Activated B cell treated with CpG ODN at 0.5 μM for 24 hours (primary cell): ENCODE data around the gene BACE2. TPM values are rescaled to one million over a fixed set of nuclear protein-coding genes. Genes with fewer than 3 reads are reported as not detected.

Experiments
- ATAC-seq: fragments of 200-7000 bp; cut with Tn5 transposase; one replicate; pipeline ENCODE4 v1.10.0; 2021; ENCODE audit warnings: low read depth, mild to moderate bottlenecking, moderate library complexity
- CTCF ChIA-PET: fragments of 350-600 bp; sonication (Branson Sonifier 250); formaldehyde crosslinking; loops from one replicate; lab custom pipeline; 2021; ENCODE audit warnings: antibody characterized with exemption; lab: Charles Lee
- POLR2A ChIA-PET: fragments of 350-600 bp; sonication (Branson Sonifier 250); formaldehyde crosslinking; loops from one replicate; lab custom pipeline; 2021; ENCODE audit warnings: antibody characterized with exemption; lab: Charles Lee
- DNase-seq: peaks from one replicate; pipeline ENCODE4 v3.0.0; 2022
- H3K27ac Mint-ChIP-seq: one replicate; pipeline ENCODE4 v1.8.0; 2020; ENCODE audit warnings: mixed read lengths
- H3K27me3 Mint-ChIP-seq: one replicate; pipeline ENCODE4 v1.8.0; 2021; ENCODE audit warnings: mixed read lengths
- H3K36me3 Mint-ChIP-seq: one replicate; pipeline ENCODE4 v1.8.0; 2021; ENCODE audit warnings: low read depth, mixed read lengths
- H3K4me1 Mint-ChIP-seq: one replicate; pipeline ENCODE4 v1.8.0; 2021; ENCODE audit warnings: mixed read lengths
- H3K4me3 Mint-ChIP-seq: one replicate; pipeline ENCODE4 v1.8.0; 2020; ENCODE audit warnings: mild to moderate bottlenecking, mixed read lengths
- H3K9me3 Mint-ChIP-seq: one replicate; pipeline ENCODE4 v1.8.0; 2020; ENCODE audit warnings: mixed read lengths
- CTCF ChIP-seq: fragments of 200-600 bp; IDR thresholded peaks from one replicate; pipeline ENCODE4 v1.8.0; 2022; ENCODE audit warnings: antibody characterized with exemption, mild to moderate bottlenecking
- intact Hi-C: fragments of 100-400 bp; cut with micrococcal nuclease; formaldehyde crosslinking; loops from one replicate; pipeline ENCODE4 v1.15.1; 2024
- total RNA-seq: library from RNA; stranded (reverse); gene quantifications from 2 replicates; pipeline ENCODE4 v1.2.3, GENCODE V29; 2022

Gene BACE2
- total RNA-seq, 1 donor from 2014 or later: 17.1 TPM

- ATAC-seq: no peak
- Mint-ChIP-seq H3K36me3 (peaks cover 4% of the 10 kb centered on the region), H3K9me3 (no peaks in the 10 kb centered on the region), H3K27me3 (no peaks in the 10 kb centered on the region), H3K27ac (no peak overlapping the region), H3K4me1 (peaks cover 17% of the 10 kb centered on the region), H3K4me3 (no peak overlapping the region)
- intact Hi-C loops: no loop called here
- ChIA-PET POLR2A (no interaction called here), CTCF (no interaction called here)
- no peak for DNase-seq
- no peak for TF ChIP-seq CTCF
Observed at GRCh38 chr21:41222247-41223068, 54.5 kb downstream of the BACE2 start.

GRCh38 chr21:41226853-41227252, 58.9 kb downstream of the BACE2 start:
- Mint-ChIP-seq H3K27ac (no peak overlapping the region), H3K27me3 (no peaks in the 10 kb centered on the region), H3K4me3 (no peak overlapping the region), H3K9me3 (peaks cover 3% of the 10 kb centered on the region), H3K4me1 (peaks cover 61% of the 10 kb centered on the region), H3K36me3 (peaks cover 9% of the 10 kb centered on the region)
- POLR2A ChIA-PET: no interaction called here
- ATAC-seq (no peak), DNase-seq (no peak)
- no peak for TF ChIP-seq CTCF
- CTCF ChIA-PET: no interaction called here
- intact Hi-C loops: no loop called here

- DNase-seq: no peak
- ATAC-seq: no peak
- intact Hi-C loops: no loop called here
- no peaks in the 10 kb centered on the region for H3K27me3 Mint-ChIP-seq
- H3K27ac Mint-ChIP-seq: peak overlapping the region; percentile 91
- H3K9me3 Mint-ChIP-seq: peaks cover 3% of the 10 kb centered on the region
- H3K4me3 Mint-ChIP-seq: no peak overlapping the region
- no peak for TF ChIP-seq CTCF
- peaks cover 9% of the 10 kb centered on the region for H3K36me3 Mint-ChIP-seq
- H3K4me1 Mint-ChIP-seq: peaks cover 67% of the 10 kb centered on the region
- CTCF ChIA-PET: interaction anchor here (1.2 kb wide), 1 partner anchor 57 kb away, joined by 3 read pairs; no protein-coding TSS in a partner anchor
- POLR2A ChIA-PET: no interaction called here
Observed at GRCh38 chr21:41227357-41228005, 59.5 kb downstream of the BACE2 start.

- ATAC-seq (no peak), DNase-seq (no peak)
- Mint-ChIP-seq H3K9me3 (peaks cover 3% of the 10 kb centered on the region), H3K27ac (peak overlapping the region; percentile 91), H3K4me1 (peaks cover 69% of the 10 kb centered on the region), H3K27me3 (no peaks in the 10 kb centered on the region), H3K4me3 (peak overlapping the region; percentile 59), H3K36me3 (peaks cover 9% of the 10 kb centered on the region)
- ChIA-PET CTCF (interaction anchor here (1.2 kb wide), 1 partner anchor 57 kb away, joined by 3 read pairs; no protein-coding TSS in a partner anchor), POLR2A (no interaction called here)
- intact Hi-C loops: no loop called here
- TF ChIP-seq CTCF: no peak
Observed at GRCh38 chr21:41228006-41228370, 60.0 kb downstream of the BACE2 start.

- Mint-ChIP-seq H3K9me3 (peaks cover 3% of the 10 kb centered on the region), H3K36me3 (peaks cover 9% of the 10 kb centered on the region), H3K4me1 (peaks cover 74% of the 10 kb centered on the region), H3K27me3 (no peaks in the 10 kb centered on the region), H3K4me3 (peak overlapping the region; percentile 59), H3K27ac (peak overlapping the region; percentile 91)
- ATAC-seq: no peak
- ChIA-PET POLR2A (interaction anchor here (0.5 kb wide), 1 partner anchor 1663 kb away, joined by 6 read pairs; no protein-coding TSS in a partner anchor), CTCF (interaction anchor here (1.2 kb wide), 1 partner anchor 58 kb away, joined by 3 read pairs; no protein-coding TSS in a partner anchor)
- no peak for TF ChIP-seq CTCF
- no peak for DNase-seq
- intact Hi-C loops: no loop called here
Observed at GRCh38 chr21:41228492-41228891, 60.5 kb downstream of the BACE2 start.
